ENCODE measurements around the gene TNNC2. TPM values are rescaled to one million over a fixed set of nuclear protein-coding genes. Genes with fewer than 3 reads are reported as not detected.

TNNC2 gene
- total RNA-seq, 1 experiment from 2014 or later = 4.6 TPM

GRCh38 chr20:45781391-45781931 is 45.7 kb downstream of the TNNC2 start:
- H3K27ac ChIP-seq (ENCODE audit: insufficient read length, low read depth, low read length) = no peak overlapping the region
- Mint-ChIP-seq H3K4me1 (no peaks in the 10 kb centered on the region), H3K36me3 (ENCODE audit: insufficient read depth in 1 of 3, low read depth in 3 of 3) (no peaks in the 10 kb centered on the region), H3K27me3 (ENCODE audit: low read depth) (peaks cover 3% of the 10 kb centered on the region), H3K27ac (peak overlapping the region in 1 of 3 experiments; percentile 52; a peak in 1 of 7 replicates), H3K4me3 (no peak overlapping the region), H3K9me3 (no peaks in the 10 kb centered on the region; a peak in 1 of 5 replicates)
- no peak overlapping the region for H3K18ac ChIP-seq (ENCODE audit: insufficient read length, low read depth, low read length)
- no peak overlapping the region for H2BK20ac ChIP-seq (ENCODE audit: low read depth, low read length, poor library complexity, severe bottlenecking)
- no peak overlapping the region for H3K23ac ChIP-seq (ENCODE audit: insufficient read length, low read depth, low read length)
- H3K23me2 ChIP-seq (ENCODE audit: insufficient read length, low read depth, low read length, poor library complexity, severe bottlenecking) = no peaks in the 10 kb centered on the region
- no peak for TF ChIP-seq CTCF (conservative IDR thresholded peaks at IDR 0.05)
- H3K9ac ChIP-seq (ENCODE audit: extremely low read depth, insufficient read length, low read length) = no peak overlapping the region
- no peak overlapping the region for H3K56ac ChIP-seq (ENCODE audit: insufficient read length, low read depth, low read length)
- H3K27me3 ChIP-seq (ENCODE audit: insufficient read depth, low read length) = no peaks in the 10 kb centered on the region
- no peaks in the 10 kb centered on the region for H4K20me1 ChIP-seq (ENCODE audit: control insufficient read depth, insufficient read depth, insufficient read length)
- no peaks in the 10 kb centered on the region for H3K4me1 ChIP-seq (ENCODE audit: insufficient read depth, low read length)
- no peak overlapping the region for H4K8ac ChIP-seq (replicated peaks; ENCODE audit: insufficient read length, low read depth, low read length)
- no peak overlapping the region for H2AK5ac ChIP-seq (ENCODE audit: insufficient read length, low read length)
- no peak overlapping the region for H2AFZ ChIP-seq (ENCODE audit: low read length)
- no peaks in the 10 kb centered on the region for H3K79me1 ChIP-seq (ENCODE audit: insufficient read depth, low read depth, low read length, poor library complexity, severe bottlenecking)
- H2BK12ac ChIP-seq (ENCODE audit: insufficient read length, low read depth, low read length) = no peak overlapping the region
- H3T11ph ChIP-seq (ENCODE audit: low read length) = no peak overlapping the region
- H4K5ac ChIP-seq (ENCODE audit: insufficient read length, low read depth, low read length) = no peak overlapping the region
- H3K79me2 ChIP-seq (ENCODE audit: insufficient read depth, low read length) = no peaks in the 10 kb centered on the region
- no peak overlapping the region for H2BK5ac ChIP-seq (ENCODE audit: insufficient read length, low read length)
- H3K4me2 ChIP-seq (ENCODE audit: insufficient read depth, insufficient read length, low read length) = no peak overlapping the region
- no peak overlapping the region for H3K4ac ChIP-seq (ENCODE audit: low read depth, low read length)
- no peak overlapping the region for H4K91ac ChIP-seq (ENCODE audit: insufficient read length, low read depth, low read length)
- no peaks in the 10 kb centered on the region for H3K9me3 ChIP-seq (ENCODE audit: control insufficient read depth, low read depth, low read length)
- no peak overlapping the region for H2BK120ac ChIP-seq (ENCODE audit: low read depth, low read length, poor library complexity, severe bottlenecking)
- no CpG with 5 or more reads among the region's 4 CpGs for WGBS (ENCODE audit: extremely low coverage, insufficient read length, low lambda C conversion rate)
- no peak overlapping the region for H3K14ac ChIP-seq (ENCODE audit: insufficient read depth, low read length)
- no peak for DNase-seq
- no peak overlapping the region for H2BK15ac ChIP-seq (ENCODE audit: low read depth, low read length)

Data from H9 (cell line).